ENCODE data around the gene TCIRG1. TPM values are rescaled to one million over a fixed set of nuclear protein-coding genes. Genes with fewer than 3 reads are reported as not detected.
"Not testable (repeated sequence)": the region's sequence is repeated elsewhere in the genome, so short reads cannot be mapped to it uniquely, and the experiment has no call there.

Gene TCIRG1
- 84.2 TPM for polyA plus RNA-seq (2013, experiment 1 of 2)
- 79.4 TPM for polyA plus RNA-seq (2013, experiment 2 of 2)

DNA sequence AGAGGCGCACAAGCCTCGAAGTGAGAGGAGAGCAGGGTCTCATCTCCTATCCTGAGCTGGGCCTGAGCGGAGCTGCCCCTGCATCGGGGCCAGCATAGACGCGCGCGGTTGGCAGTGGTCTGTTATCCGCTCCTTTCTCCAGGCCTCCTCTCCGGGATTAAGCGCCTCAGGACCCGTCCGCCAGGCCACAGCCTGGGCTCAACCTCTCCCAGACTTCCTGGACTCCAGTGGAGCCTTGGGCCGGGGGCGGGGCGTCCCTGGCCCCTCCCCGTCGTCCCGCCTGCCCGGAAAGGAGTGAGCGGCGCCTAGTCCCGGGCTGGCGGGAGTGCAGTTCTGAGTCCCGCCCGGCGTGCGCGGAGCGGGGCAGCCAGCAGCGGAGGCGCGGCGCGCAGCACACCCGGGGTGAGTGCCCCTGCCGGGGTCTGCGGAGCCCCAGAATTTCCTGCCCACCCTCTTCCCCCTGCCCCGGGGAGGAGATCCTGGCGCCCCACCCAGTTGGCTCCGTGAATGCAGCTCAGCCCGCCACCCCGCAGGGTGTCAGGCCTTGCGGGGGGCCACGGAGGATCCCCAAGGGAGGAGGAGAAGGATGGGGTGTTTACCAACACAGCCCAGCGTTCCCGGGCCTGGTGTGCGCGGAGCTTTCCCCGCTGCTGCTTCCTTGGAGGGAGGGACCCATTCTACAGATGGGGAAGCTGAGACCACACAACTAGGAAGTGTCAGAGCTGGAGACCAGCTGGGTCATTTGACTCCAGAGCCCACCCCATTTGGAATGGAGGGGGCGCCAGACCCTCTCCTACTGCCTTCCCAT lies at the start of gene TCIRG1:
Gene TCIRG1, plus strand, starts transcription at position 308 of the 808 bp plus-strand sequence. CDS start 2,247 bp downstream, outside the sequence.
- H2AK5ac ChIP-seq (ENCODE audit: low read length, severe bottlenecking) = peak within 1 kb of the TSS; percentile 75
- peaks cover 17% of the 10 kb centered on the region for H3K79me1 ChIP-seq (replicated peaks; ENCODE audit: low read length, poor library complexity, severe bottlenecking)
- 15% methylated on average over 28 of the region's 51 CpGs for WGBS
- H3K23ac ChIP-seq (ENCODE audit: low read length in 2 of 2) = peak within 1 kb of the TSS in 1 of 2 experiments; percentile 66
- DNase-seq = peak; percentile 83
- H4K91ac ChIP-seq (ENCODE audit: low read length) = peak within 1 kb of the TSS; percentile 98
- H2BK5ac ChIP-seq (ENCODE audit: low read depth, low read length, poor library complexity, severe bottlenecking) = peak within 1 kb of the TSS; percentile 39
- no peaks in the 10 kb centered on the region for H3K27me3 ChIP-seq (ENCODE audit: control insufficient read depth in 1 of 2, insufficient read depth in 1 of 2, low read length in 2 of 2)
- peaks cover 23 to 50% of the 10 kb centered on the region in 2 experiments for H3K36me3 ChIP-seq (ENCODE audit: control insufficient read depth in 1 of 2, insufficient read depth in 2 of 2, low read depth in 1 of 2, low read length in 2 of 2)
- H2BK15ac ChIP-seq (ENCODE audit: low read depth, poor library complexity, severe bottlenecking) = peak within 1 kb of the TSS; percentile 82
- H3K14ac ChIP-seq (ENCODE audit: low read length in 2 of 2) = peak within 1 kb of the TSS; percentile 48 to 91
- peak within 1 kb of the TSS; percentile 36 for H2AFZ ChIP-seq (ENCODE audit: low read depth, low read length)
- peak within 1 kb of the TSS; percentile 78 for H3K27ac ChIP-seq (ENCODE audit: low read length, poor library complexity, severe bottlenecking)
- peak within 1 kb of the TSS; percentile 68 to 91 for H3K4me3 ChIP-seq (ENCODE audit: insufficient read depth in 1 of 2, low read depth in 1 of 2, low read length in 2 of 2)
- peak within 1 kb of the TSS; percentile 95 to 96 for H3K18ac ChIP-seq (ENCODE audit: low read depth in 1 of 2, low read length in 2 of 2)
- peak within 1 kb of the TSS; percentile 86 for H3K4me2 ChIP-seq (ENCODE audit: low read length, poor library complexity, severe bottlenecking)
- H3K9me3 ChIP-seq (ENCODE audit: control insufficient read depth, low read length) = no peaks in the 10 kb centered on the region
- peak within 1 kb of the TSS; percentile 99 for H4K8ac ChIP-seq (ENCODE audit: low read length)
- peak within 1 kb of the TSS; percentile 95 for H3K9ac ChIP-seq (ENCODE audit: low read length)
- H3K4me1 ChIP-seq (ENCODE audit: control insufficient read depth, insufficient read depth, low read depth, low read length) = peaks cover 58% of the 10 kb centered on the region
- H2BK12ac ChIP-seq (ENCODE audit: low read length in 2 of 2) = peak within 1 kb of the TSS; percentile 27 to 90
- H2BK120ac ChIP-seq (ENCODE audit: low read depth, low read length) = peak within 1 kb of the TSS; percentile 94
- H3K4ac ChIP-seq (ENCODE audit: low read depth in 1 of 2, low read length in 2 of 2) = peak within 1 kb of the TSS; percentile 84 to 92

- H4K91ac ChIP-seq (ENCODE audit: low read length); H3K9me3 ChIP-seq (ENCODE audit: control insufficient read depth, low read length); H3K23ac ChIP-seq (ENCODE audit: low read length in 2 of 2); H3K79me1 ChIP-seq (replicated peaks; ENCODE audit: low read length, poor library complexity, severe bottlenecking); H4K8ac ChIP-seq (ENCODE audit: low read length); H3K14ac ChIP-seq (ENCODE audit: low read length in 2 of 2); H3K4me1 ChIP-seq (ENCODE audit: control insufficient read depth, insufficient read depth, low read depth, low read length); H2BK12ac ChIP-seq (ENCODE audit: low read length in 2 of 2); H3K36me3 ChIP-seq (ENCODE audit: control insufficient read depth in 1 of 2, insufficient read depth in 2 of 2, low read depth in 1 of 2, low read length in 2 of 2); H2AFZ ChIP-seq (ENCODE audit: low read depth, low read length); H2BK5ac ChIP-seq (ENCODE audit: low read depth, low read length, poor library complexity, severe bottlenecking); H2BK120ac ChIP-seq (ENCODE audit: low read depth, low read length); H3K27ac ChIP-seq (ENCODE audit: low read length, poor library complexity, severe bottlenecking); H2BK15ac ChIP-seq (ENCODE audit: low read depth, poor library complexity, severe bottlenecking); H3K4me3 ChIP-seq (ENCODE audit: insufficient read depth in 1 of 2, low read depth in 1 of 2, low read length in 2 of 2); DNase-seq; H3K9ac ChIP-seq (ENCODE audit: low read length); H3K27me3 ChIP-seq (ENCODE audit: control insufficient read depth in 1 of 2, insufficient read depth in 1 of 2, low read length in 2 of 2); H2AK5ac ChIP-seq (ENCODE audit: low read length, severe bottlenecking); H3K18ac ChIP-seq (ENCODE audit: low read depth in 1 of 2, low read length in 2 of 2); H3K4ac ChIP-seq (ENCODE audit: low read depth in 1 of 2, low read length in 2 of 2): not testable (repeated sequence)
- WGBS = 3% methylated on average over 33 of the region's 58 CpGs
- H3K4me2 ChIP-seq (ENCODE audit: low read length, poor library complexity, severe bottlenecking) = peak overlapping the region; percentile 49
Measured at GRCh38 chr11:67990546-67991346, 48.1 kb upstream of the TCIRG1 start.

DNA sequence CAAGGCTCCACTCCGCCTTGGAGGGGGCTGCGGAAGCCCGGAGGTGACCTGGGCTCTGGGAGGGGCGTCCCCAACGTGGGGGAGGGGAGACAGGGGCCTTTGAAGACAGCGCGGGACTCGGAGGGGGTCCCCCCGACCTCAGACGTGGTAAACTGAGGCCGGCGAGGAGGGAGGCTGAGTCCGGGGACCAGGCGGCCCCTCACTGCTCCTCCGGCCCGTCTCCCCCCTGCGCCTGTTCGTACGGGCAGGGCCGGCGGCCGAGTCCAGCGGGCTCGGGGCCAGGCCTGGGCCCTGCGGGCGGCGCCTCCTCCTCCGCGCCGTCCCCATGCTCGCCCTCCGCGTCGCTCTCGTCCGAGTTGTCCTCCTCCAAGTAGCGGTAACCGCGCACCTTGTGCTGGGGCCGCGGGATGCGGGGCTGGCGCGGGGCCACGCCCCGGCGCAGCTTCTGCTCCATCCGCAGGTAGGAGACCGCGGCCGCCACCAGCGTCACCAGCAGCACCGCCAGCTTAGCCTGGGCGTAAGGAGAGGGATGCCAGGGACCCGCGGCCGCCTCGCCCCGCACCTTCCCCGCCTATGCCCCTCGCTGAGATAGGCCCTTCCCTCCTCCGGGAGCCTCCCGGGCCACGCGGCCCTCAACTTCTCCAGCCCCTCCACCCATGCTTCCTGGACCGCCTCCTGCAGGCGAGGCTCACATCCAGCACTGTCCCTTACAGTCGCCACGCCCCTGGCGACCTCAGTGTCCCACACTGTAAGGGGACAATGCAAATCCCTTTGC lies 47.3 kb upstream of the TCIRG1 start:
- not testable (repeated sequence) for H3K36me3 ChIP-seq (ENCODE audit: control insufficient read depth in 1 of 2, insufficient read depth in 2 of 2, low read depth in 1 of 2, low read length in 2 of 2); H3K27ac ChIP-seq (ENCODE audit: low read length, poor library complexity, severe bottlenecking); H2BK120ac ChIP-seq (ENCODE audit: low read depth, low read length); H2BK15ac ChIP-seq (ENCODE audit: low read depth, poor library complexity, severe bottlenecking); H3K14ac ChIP-seq (ENCODE audit: low read length in 2 of 2); H4K8ac ChIP-seq (ENCODE audit: low read length); H3K4me3 ChIP-seq (ENCODE audit: insufficient read depth in 1 of 2, low read depth in 1 of 2, low read length in 2 of 2); H3K9me3 ChIP-seq (ENCODE audit: control insufficient read depth, low read length); H2BK12ac ChIP-seq (ENCODE audit: low read length in 2 of 2); H2AFZ ChIP-seq (ENCODE audit: low read depth, low read length); H3K9ac ChIP-seq (ENCODE audit: low read length); H3K79me1 ChIP-seq (replicated peaks; ENCODE audit: low read length, poor library complexity, severe bottlenecking); H2BK5ac ChIP-seq (ENCODE audit: low read depth, low read length, poor library complexity, severe bottlenecking); H3K4ac ChIP-seq (ENCODE audit: low read depth in 1 of 2, low read length in 2 of 2); DNase-seq; H3K27me3 ChIP-seq (ENCODE audit: control insufficient read depth in 1 of 2, insufficient read depth in 1 of 2, low read length in 2 of 2); H3K4me1 ChIP-seq (ENCODE audit: control insufficient read depth, insufficient read depth, low read depth, low read length); H2AK5ac ChIP-seq (ENCODE audit: low read length, severe bottlenecking); H4K91ac ChIP-seq (ENCODE audit: low read length); H3K18ac ChIP-seq (ENCODE audit: low read depth in 1 of 2, low read length in 2 of 2); H3K23ac ChIP-seq (ENCODE audit: low read length in 2 of 2)
- WGBS = 7% methylated on average over 49 of the region's 70 CpGs
- H3K4me2 ChIP-seq (ENCODE audit: low read length, poor library complexity, severe bottlenecking) = peak overlapping the region; percentile 49

All from mesenchymal stem cell (in vitro differentiated cells and primary cell).